ENCODE measurements around the gene PIGZ.

PIGZ gene

GRCh38 chr3:197001106-197001971 lies 32.7 kb upstream of the PIGZ start:
- no peak for DNase-seq (ENCODE audit: low spot score)

GRCh38 chr3:197000211-197000610 lies 31.6 kb upstream of the PIGZ start:
- DNase-seq (ENCODE audit: low spot score) = no peak

GRCh38 chr3:196998966-196999760 lies 30.5 kb upstream of the PIGZ start:
- no peak for DNase-seq (ENCODE audit: low spot score)

- no peak for DNase-seq (ENCODE audit: low spot score)
These were observed 28.7 kb upstream of the PIGZ start for GRCh38 chr3:196997311-196997710.

GRCh38 chr3:196996454-196997265 lies 28.0 kb upstream of the PIGZ start:
- DNase-seq (ENCODE audit: low spot score) = no peak

GRCh38 chr3:196995646-196996355 lies 27.2 kb upstream of the PIGZ start:
- DNase-seq (ENCODE audit: low spot score) = no peak

GRCh38 chr3:196995027-196995426 lies 26.4 kb upstream of the PIGZ start:
- DNase-seq (ENCODE audit: low spot score) = no peak

- DNase-seq (ENCODE audit: low spot score) = no peak
These were observed 25.4 kb upstream of the PIGZ start for GRCh38 chr3:196994056-196994455.

GRCh38 chr3:196992461-196993065 lies 23.9 kb upstream of the PIGZ start:
- DNase-seq (ENCODE audit: low spot score) = no peak

GRCh38 chr3:196991581-196992460 lies 23.2 kb upstream of the PIGZ start:
- no peak for DNase-seq (ENCODE audit: low spot score)

GRCh38 chr3:196990601-196991007 lies 22.0 kb upstream of the PIGZ start:
- no peak for DNase-seq (ENCODE audit: low spot score)

- DNase-seq (ENCODE audit: low spot score) = no peak
These were observed 21.2 kb upstream of the PIGZ start for GRCh38 chr3:196989721-196990262.

GRCh38 chr3:196988241-196989029 lies 19.8 kb upstream of the PIGZ start:
- DNase-seq (ENCODE audit: low spot score) = no peak

GRCh38 chr3:196987022-196987421 lies 18.4 kb upstream of the PIGZ start:
- no peak for DNase-seq (ENCODE audit: low spot score)

GRCh38 chr3:196985954-196986885 lies 17.6 kb upstream of the PIGZ start:
- DNase-seq (ENCODE audit: low spot score) = no peak

- DNase-seq (ENCODE audit: low spot score) = no peak
These were observed 16.7 kb upstream of the PIGZ start for GRCh38 chr3:196985298-196985697.

GRCh38 chr3:196983186-196983585 lies 14.6 kb upstream of the PIGZ start:
- no peak for DNase-seq (ENCODE audit: low spot score)

GRCh38 chr3:196981657-196982056 lies 13.0 kb upstream of the PIGZ start:
- DNase-seq (ENCODE audit: low spot score) = no peak

All from CD4-positive, alpha-beta T cell treated with Interleukin-6 at 100 ng/mL for 8 hours (primary cell).